HG03175 (cell line): ENCODE data around the gene SLC6A7.

ENCODE experiments used
- ATAC-seq: cut with Tn5 transposase; IDR thresholded peaks from one replicate; pipeline ENCODE4 v1.9.1; 2021; ENCODE audit warnings: mild to moderate bottlenecking, moderate library complexity; ENCODE audit not compliant: unreplicated experiment

SLC6A7 gene

GRCh38 chr5:150189326-150189725 lies 536 bp upstream of the SLC6A7 start:
- ATAC-seq: no peak

GRCh38 chr5:150190503-150190979 lies 679 bp downstream of the SLC6A7 start:
- no peak for ATAC-seq

- no peak for ATAC-seq
These were observed 1.1 kb downstream of the SLC6A7 start for GRCh38 chr5:150190987-150191386.

- ATAC-seq: no peak
These were observed 2.6 kb downstream of the SLC6A7 start for GRCh38 chr5:150192462-150192861.

- ATAC-seq: no peak
These were observed 6.0 kb downstream of the SLC6A7 start for GRCh38 chr5:150195736-150196485.

- ATAC-seq: no peak
These were observed 6.7 kb downstream of the SLC6A7 start for GRCh38 chr5:150196514-150196913.

- no peak for ATAC-seq
These were observed 7.1 kb downstream of the SLC6A7 start for GRCh38 chr5:150196986-150197385.

GRCh38 chr5:150197476-150197875 lies 7.6 kb downstream of the SLC6A7 start:
- no peak for ATAC-seq

- ATAC-seq: no peak
These were observed 12.6 kb downstream of the SLC6A7 start for GRCh38 chr5:150202501-150202900.

- ATAC-seq: no peak
These were observed 14.1 kb downstream of the SLC6A7 start for GRCh38 chr5:150203832-150204589.

GRCh38 chr5:150204590-150204960 lies 14.7 kb downstream of the SLC6A7 start:
- ATAC-seq: no peak

- no peak for ATAC-seq
These were observed 16.4 kb downstream of the SLC6A7 start for GRCh38 chr5:150206098-150206778.

GRCh38 chr5:150206779-150207115 lies 16.9 kb downstream of the SLC6A7 start:
- ATAC-seq: no peak

GRCh38 chr5:150208187-150209098 lies 18.6 kb downstream of the SLC6A7 start:
- no peak for ATAC-seq

GRCh38 chr5:150209099-150209635 lies 19.3 kb downstream of the SLC6A7 start:
- ATAC-seq: no peak

GRCh38 chr5:150210644-150211043 lies 20.8 kb downstream of the SLC6A7 start:
- no peak for ATAC-seq

- ATAC-seq: no peak
These were observed 21.5 kb downstream of the SLC6A7 start for GRCh38 chr5:150211156-150212030.

GRCh38 chr5:150213530-150213929 lies 23.7 kb downstream of the SLC6A7 start:
- no peak for ATAC-seq

- no peak for ATAC-seq
These were observed 24.4 kb downstream of the SLC6A7 start for GRCh38 chr5:150214289-150214688.
